HG02588 (cell line): ENCODE results near the gene SPINK9.
"Not testable (repeated sequence)": the region's sequence is repeated elsewhere in the genome, so short reads cannot be mapped to it uniquely, and the experiment has no call there.

Source experiments
- ATAC-seq: cut with Tn5 transposase; IDR thresholded peaks from one replicate; pipeline ENCODE4 v1.9.1; 2021; ENCODE audit warnings: mild to moderate bottlenecking, moderate library complexity; ENCODE audit not compliant: unreplicated experiment

SPINK9 gene, protein sequence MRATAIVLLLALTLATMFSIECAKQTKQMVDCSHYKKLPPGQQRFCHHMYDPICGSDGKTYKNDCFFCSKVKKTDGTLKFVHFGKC

DNA sequence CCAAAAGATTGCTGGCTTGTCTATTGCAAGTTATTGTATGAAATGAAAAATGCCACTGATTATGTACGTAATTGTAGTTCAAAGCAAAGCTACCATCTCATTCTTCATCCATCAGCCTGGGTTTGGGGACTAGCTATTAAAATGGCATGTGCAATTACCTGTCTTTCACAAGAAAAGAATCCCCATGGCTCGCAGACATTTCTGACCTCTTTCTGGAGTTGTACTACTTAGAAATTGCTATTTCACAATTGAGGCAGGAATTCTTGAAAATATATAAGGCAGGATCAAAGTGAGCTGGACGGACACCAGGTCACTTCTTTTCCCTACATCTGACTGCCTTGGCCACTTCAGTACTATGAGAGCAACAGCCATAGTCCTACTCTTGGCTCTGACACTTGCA lies at the start of gene SPINK9:
Gene SPINK9, plus strand, starts transcription at position 301 of the 400 bp plus-strand sequence. Its CDS starts 55 bp downstream, at position 356.
- ATAC-seq = no peak

- no peak for ATAC-seq
Measured at GRCh38 chr5:148290271-148291195, 44.8 kb upstream of the SPINK9 start.

DNA sequence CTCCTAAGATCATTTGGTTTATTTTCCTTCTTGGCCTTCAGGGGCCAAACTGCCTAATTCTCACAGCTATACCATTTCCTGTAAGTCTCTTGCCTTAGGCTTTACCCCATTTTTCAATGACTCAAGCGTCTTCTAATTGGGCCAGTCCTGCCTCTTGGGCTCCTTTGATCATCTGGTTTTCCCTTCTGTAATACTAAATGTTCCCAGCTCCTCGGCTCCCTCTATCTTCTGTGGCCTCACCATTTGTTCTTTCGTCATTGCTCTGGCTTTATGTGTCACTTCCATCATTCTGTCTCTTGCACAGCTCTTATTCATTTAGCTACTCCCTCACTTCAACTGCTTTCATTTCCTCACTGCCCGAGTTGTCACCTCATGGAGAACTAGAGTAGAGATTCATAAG lies 37.6 kb upstream of the SPINK9 start:
- ATAC-seq = no peak

DNA sequence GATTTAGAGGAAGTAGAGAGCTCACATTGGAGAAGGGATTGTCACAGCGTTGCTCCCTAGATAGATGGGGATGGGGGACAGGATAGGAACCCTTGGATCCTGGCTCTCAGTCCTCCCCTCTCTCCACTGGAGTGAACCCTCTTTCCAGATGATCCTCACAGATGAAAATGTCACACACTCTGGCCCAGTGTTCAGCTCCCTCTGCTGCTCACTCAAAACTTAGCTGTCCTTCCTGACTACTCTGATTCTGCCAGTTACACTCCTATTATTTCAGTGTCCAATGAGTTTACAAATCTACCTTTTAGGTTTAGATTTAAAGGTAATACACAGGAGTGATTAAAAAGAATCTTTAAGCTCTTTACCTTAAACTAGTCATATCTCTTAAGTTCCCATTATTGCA lies 28.9 kb upstream of the SPINK9 start:
- no peak for ATAC-seq

DNA sequence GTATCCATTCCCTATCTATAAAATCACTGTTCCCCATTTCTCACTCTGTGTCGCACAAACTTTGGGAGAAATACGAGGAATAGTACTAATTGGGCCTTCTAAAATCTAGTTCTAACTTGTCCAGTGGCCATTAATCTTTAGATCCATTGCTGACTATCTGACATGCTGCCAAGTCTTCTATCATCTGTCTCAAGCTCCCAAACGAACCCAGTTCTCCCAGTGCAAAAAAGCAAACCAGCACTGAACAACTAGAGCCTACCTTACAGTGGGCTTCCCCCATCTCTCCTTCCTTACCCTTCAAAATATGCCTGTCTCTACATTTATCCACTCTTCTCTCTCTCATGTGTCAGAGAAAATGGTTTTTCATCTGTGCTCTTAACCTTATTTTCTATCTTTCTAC lies 26.3 kb upstream of the SPINK9 start:
- ATAC-seq = no peak

DNA sequence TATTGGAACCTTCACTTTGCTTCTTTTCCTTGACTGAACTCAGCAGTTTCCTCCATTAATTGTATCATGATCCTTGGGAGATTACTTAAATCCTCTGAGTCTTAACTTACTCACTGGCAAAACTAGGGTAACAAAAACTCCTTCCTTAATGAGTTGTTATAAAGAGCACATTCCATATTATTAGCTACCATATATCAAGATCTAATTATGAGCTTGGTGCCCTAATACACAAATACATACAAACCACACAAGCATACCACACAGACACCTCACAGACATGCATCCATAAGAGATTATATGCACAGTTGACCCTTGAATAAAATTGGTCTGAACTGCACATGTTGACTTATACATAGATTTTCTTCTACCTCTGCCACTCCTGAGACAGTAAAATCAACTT lies 25.6 kb upstream of the SPINK9 start:
- ATAC-seq = no peak

GRCh38 chr5:148311484-148311883 lies 23.9 kb upstream of the SPINK9 start:
- ATAC-seq = no peak

DNA sequence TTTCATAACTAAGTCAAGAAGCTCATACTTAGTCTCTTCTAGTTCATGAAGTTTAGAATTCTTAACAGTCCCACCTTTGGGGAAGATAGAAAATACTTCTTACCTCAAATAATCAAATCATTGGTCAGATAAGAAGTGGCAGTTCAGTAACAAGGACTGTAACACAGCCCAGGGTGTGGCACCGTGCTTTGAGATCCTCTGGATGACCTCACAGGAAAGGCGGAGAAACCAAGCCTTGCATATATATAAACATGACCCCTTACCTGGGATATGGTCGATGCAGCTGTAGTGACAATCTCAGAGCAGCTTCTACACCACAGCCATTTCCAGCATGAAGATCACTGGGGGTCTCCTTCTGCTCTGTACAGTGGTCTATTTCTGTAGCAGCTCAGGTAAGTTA lies 23.2 kb upstream of the SPINK9 start, which contains the start of gene SPINK7:
Gene SPINK7, plus strand, starts transcription at position 271 of the 400 bp plus-strand sequence. Its CDS starts 61 bp downstream, at position 332.
- no peak for ATAC-seq

DNA sequence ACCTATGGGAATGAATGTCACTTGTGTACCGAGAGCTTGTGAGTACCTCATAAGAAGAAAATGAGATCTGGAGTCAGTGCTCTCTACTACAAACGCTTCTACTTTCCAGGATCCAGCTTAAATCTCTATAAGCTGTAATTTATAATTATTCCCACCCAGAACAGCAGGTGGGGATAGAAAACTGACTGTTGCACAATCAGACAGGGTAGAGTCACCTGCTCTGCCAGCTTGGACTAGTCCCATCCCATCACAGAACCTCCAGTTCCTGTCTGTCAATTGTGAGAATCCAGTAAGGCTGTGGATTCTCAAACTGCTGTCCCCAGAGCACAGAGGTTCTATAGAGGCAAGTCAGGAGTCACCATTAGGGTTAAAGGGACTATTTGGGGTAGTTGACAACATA lies 21.2 kb upstream of the SPINK9 start:
- ATAC-seq = no peak

- ATAC-seq = no peak
Measured at GRCh38 chr5:148314731-148315130, 20.6 kb upstream of the SPINK9 start.

GRCh38 chr5:148320011-148320963 lies 15.1 kb upstream of the SPINK9 start:
- ATAC-seq = not testable (repeated sequence)

GRCh38 chr5:148333262-148333849 lies 2.0 kb upstream of the SPINK9 start:
- no peak for ATAC-seq

DNA sequence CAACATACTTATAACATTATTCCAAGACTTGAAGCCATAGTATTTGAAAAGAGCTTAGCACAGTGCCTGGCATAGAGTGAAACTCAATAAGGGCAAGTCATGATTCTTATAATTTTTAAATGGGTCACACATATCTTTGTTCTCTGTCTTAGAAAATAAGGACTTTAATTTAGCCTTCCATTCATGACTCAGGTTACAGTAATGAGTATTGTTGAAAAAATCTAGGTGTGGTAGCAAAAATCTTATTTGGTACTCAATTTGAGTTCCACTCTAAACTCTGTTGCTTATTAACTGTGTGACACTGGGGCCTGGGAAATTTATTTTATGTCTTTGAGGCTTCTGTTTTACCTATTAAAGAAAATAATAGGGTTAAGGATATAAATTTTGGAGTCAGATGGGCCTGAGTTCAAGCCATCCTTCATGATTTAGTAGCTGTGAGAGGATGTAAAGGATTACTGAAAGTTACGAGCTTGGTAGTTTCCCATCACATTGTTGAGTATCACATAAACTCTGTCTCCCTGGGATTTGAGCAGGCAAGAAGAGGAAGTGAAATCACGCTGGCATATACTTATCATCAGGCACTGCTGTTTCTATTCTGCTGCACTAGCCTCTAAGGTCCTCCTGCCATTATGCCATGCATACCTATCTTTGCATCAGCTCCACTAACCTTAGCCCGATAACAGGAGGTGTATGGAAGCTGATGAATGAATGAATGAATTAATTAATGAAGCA lies 1.5 kb downstream of the SPINK9 start:
- peak; percentile 82 for ATAC-seq

DNA sequence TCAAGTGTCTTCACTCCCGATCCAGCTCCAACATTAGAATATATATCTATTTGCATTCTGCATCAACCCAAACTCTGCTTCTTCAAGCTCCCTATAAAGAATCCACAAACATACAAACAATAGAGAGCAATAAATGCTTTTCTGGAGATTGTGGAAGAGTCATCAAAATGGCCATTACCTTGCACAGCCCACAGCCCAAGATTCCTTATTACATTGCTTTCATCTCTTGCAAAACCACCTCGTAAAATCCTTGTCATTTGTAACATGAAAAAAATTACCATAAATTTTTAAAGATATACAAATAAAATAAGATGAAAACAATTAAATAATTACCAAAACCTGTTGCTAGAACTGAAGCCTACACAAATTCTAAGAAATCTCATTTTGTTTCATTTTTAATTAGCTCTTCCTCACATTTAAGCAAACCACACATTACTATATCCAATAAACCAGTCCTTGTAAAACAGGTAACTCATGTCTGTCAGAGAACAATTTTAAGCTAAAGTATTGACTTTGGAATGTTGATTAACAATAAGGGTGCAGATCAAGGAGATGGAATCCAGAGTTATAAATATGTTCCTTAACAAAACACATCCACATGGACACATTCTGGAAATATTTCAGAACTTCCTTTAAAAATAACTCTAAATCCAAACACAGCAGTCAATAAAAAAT lies 7.1 kb downstream of the SPINK9 start:
- ATAC-seq = no peak

GRCh38 chr5:148343046-148343407 lies 7.7 kb downstream of the SPINK9 start:
- no peak for ATAC-seq

DNA sequence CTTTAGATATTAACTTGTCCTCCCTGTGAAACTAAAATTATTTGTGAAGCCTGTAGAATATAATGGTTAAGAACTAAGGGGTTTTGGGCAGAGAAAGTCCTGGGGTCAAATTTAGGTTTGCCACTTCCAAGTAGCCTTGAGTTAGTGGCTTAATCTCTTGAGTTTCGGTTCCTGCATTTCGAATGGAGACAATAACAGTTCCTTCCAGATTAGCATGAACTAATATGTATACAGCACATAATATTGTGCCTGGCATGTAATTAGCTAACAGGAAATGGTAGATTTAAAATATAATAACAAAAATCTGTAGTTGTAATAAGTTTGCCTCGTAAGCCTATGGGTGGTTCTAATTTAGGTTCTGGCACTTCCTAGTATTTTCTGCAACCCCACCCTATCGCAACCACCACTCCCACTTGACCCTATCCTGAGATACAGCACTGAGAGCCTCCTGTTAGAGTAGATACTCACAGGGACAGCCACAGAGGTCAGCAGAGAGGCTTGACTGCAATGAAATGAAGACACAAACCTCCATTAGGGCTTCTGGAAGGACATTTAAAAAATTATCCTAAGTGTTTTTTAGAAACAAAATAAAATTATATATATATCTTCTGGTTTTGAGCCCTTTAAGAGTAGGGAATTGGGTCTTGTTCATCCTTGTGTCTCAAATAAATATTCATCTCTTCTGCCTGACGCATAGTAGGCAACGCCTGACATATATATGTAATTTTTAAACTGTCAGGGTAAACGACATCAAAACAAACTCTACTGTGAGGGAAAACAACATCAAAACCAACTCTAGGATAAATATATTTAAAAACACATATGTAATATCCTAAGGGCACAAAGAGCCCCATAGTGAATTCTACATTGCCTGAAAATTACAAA lies 8.5 kb downstream of the SPINK9 start:
- ATAC-seq = no peak

GRCh38 chr5:148347706-148348105 lies 12.3 kb downstream of the SPINK9 start:
- ATAC-seq = no peak

DNA sequence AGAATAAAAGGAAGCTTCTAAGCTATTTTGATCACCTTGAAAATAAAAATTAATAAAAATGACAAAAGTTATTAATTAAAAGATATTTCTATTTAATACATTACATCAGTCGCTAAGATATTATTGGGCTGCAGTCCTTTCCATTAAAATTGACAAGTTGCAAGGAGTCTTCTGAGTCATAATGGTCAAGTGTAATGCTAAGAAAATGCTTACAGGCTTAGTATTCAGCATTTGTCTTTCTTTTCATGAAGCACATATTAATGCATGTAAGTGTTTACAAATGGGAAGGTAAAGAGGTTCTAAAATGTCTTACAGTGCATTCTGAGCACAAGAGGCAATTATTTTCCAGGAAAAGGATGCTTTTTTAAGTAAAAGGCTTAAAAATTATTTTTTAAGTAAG lies 17.3 kb downstream of the SPINK9 start:
- no peak for ATAC-seq

GRCh38 chr5:148353634-148354033 lies 18.3 kb downstream of the SPINK9 start:
- ATAC-seq = no peak
